GM12864 (cell line): ENCODE data around the gene ADM5.

Source experiments
- DNase-seq: peaks from one replicate; pipeline ENCODE4 v3.0.0-alpha.2; 2011; ENCODE audit warnings: low read depth
- H3K4me3 ChIP-seq: 2 replicates; pipeline ENCODE4 v1.5.1; 2011; ENCODE audit warnings: mild to moderate bottlenecking, low read depth, low read length, control low read depth
- TF ChIP-seq, protein P1 (sequence below): IDR thresholded peaks from 2 replicates; pipeline ENCODE4 v1.5.1; 2011; ENCODE audit warnings: low read depth, mild to moderate bottlenecking, moderate library complexity, low read length, control low read depth, inconsistent platforms; ENCODE audit errors: missing control alignments

Gene ADM5, protein sequence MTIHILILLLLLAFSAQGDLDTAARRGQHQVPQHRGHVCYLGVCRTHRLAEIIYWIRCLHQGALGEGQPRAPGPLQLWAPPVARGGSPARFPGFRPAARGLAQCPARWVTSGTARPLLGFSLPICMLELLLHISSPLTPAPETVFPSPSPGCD

DNA sequence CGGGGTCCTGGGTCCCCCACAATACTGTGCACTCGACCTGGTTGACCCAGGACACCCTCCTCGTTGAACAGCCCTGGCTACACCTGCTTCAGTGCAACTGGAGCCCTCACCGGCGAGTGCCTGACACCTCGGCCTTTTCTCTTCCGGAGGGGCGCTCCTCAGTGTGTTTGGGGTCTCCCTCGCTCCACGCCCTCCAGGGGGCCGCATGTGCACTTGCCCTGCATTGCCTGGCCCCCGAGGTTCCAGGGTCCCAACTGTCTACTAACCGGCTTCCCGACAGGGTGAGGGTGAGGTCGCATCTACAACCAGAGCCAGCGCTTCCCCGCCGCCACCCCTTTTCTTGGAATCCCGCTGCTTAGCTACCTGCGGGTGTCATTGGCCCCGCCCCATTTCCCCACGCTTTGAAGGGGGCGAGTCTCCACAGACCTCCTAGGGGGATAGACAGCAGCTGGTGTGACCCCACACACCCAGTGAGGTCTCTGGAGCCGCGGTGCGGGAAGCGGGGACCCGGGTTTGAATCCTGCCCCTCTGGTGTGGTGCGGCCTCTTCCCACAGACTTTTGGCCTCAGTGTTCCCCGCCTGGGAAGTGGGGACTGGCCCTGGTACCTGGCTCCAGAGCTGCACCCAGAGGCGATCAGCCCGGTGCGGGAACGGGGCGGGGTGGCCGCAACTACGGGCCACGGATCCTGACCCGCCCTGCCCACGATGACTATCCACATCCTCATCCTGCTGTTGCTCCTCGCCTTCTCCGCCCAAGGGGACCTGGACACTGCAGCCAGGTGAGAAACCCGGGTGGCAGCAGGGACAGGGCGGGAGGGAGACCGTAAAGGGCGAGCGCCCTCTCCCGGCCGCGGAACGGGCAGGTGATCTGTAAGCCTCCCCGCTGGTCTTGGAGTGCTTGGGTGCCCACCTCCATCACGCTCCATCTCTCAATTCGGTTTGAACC, at the start of gene ADM5:
Gene ADM5, plus strand, starts transcription at position 462 of the 946 bp plus-strand sequence. Its CDS starts 244 bp downstream, at position 706.
- TF ChIP-seq, protein P1, sequence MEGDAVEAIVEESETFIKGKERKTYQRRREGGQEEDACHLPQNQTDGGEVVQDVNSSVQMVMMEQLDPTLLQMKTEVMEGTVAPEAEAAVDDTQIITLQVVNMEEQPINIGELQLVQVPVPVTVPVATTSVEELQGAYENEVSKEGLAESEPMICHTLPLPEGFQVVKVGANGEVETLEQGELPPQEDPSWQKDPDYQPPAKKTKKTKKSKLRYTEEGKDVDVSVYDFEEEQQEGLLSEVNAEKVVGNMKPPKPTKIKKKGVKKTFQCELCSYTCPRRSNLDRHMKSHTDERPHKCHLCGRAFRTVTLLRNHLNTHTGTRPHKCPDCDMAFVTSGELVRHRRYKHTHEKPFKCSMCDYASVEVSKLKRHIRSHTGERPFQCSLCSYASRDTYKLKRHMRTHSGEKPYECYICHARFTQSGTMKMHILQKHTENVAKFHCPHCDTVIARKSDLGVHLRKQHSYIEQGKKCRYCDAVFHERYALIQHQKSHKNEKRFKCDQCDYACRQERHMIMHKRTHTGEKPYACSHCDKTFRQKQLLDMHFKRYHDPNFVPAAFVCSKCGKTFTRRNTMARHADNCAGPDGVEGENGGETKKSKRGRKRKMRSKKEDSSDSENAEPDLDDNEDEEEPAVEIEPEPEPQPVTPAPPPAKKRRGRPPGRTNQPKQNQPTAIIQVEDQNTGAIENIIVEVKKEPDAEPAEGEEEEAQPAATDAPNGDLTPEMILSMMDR = no peak
- no peak for DNase-seq
- H3K4me3 ChIP-seq = no peak within 1 kb of the TSS

DNA sequence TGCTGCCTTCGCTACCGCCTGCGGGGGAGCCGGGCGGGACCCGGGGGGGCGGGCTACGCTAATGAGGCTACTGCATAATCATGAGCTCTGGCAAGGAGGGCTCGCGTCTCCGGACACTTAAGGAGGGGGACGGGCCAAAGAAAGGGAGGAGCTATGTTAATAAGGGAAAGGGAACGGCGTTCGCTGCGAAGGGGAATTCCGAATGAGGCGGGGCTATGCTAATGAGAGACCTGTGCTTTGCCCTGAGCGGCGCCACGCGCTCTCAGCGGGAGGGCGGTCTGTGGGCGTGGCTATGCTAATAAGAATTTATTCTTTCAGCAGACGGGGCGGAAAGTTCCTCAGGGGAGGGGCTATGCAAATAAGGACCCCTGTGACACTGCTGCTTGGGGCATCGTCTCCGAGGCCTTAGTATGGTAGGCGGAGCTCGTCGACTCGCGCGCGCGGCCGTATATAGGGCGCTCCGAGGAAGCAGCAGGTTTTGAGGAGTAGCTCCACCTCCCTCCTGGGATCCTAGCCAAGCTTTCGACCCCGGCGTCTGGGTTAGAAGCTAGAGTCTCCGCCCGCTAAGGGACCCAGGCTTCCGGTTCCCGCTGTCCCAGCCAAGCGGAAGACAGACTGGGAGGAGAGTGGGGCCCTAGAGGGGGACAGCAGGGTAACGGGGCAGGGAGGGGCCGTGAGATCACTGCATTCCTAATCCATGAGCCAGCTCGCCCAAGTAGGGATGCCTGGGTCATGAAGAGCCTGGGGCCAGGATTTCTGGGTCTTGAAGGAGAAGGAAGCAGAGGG, 49.1 kb upstream of the ADM5 start, which contains the start of gene RRAS:
Gene RRAS, minus strand, starts transcription at position 31 of the 786 bp plus-strand sequence. CDS start 45 bp downstream, outside the sequence.
- peak within 1 kb of the TSS; percentile 63 for H3K4me3 ChIP-seq
- peak; percentile 99 for DNase-seq
- TF ChIP-seq, protein P1 = no peak

DNA sequence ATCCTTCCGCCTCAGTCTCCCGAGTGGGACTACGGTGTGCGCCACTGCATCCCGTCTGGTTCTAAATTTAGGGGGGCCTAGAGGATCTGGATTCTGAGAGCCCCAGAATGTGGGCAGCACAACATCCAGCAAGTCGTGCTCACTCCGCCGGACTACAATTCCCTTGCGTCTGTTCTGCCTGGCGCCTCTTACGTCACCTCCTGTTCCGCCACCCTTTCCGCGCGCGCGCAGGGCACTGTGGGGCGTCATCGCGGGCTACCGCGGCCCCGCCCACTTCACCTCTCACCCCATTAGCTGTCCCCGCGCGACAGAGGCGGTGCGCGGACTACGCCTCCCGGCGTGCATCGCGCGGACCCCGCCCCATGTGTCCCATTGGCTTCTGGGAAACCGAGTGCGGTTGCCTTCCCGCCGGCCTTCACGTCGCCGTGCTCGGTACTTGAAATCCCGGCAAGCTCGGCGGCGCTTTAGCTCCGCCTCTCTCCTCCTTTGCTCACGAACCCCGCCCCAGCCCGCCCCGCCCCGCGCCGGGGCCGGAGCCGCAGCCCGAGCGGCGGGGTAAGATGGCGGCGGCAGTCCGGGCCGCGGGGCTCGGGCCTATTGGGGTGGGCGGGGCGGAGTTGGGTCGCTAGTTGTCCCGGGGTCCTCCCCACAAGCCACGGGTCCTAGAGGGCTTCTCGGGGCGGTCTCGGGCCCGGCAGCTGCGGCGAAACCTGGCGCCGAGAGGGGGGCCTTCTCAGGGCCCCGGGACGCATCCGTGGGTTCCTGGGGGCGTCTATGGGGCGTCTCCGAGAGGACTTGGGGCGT, 47.5 kb upstream of the ADM5 start, which contains the start of gene SCAF1:
Gene SCAF1, plus strand, starts transcription at position 522 of the 804 bp plus-strand sequence. CDS start 2,818 bp downstream, outside the sequence.
- peak within 1 kb of the TSS; percentile 95 for H3K4me3 ChIP-seq
- TF ChIP-seq, protein P1 = no peak
- peak; percentile 98 for DNase-seq

DNA sequence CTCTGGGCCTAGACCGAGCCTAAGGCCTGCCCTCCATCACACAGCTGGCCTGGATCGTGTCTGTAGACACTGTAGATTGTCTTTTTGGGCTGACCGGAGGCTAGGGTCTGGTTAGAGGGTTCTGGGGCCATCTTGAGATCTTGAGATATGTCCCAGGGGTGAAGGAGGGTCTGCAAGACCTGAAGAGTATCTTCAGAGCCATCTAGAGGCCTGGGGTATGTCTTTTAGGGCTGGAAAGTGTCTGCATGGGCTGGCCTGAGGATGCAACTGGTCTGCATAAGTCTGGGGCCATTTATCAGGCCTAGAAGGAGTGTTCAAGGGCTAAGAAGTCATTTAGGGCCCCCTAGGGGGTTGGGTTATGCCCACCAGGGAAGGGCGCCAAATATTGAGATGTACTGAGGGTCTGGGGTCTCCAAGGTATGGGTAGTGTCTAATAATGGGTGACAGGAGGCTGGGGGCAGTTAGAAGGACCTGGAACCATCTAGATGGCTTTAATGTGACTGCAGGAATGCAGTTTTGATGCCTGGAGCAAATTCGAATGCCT, 46.8 kb upstream of the ADM5 start:
- DNase-seq = no peak
- TF ChIP-seq, protein P1 = no peak
- peak overlapping the region; percentile 95 for H3K4me3 ChIP-seq

DNA sequence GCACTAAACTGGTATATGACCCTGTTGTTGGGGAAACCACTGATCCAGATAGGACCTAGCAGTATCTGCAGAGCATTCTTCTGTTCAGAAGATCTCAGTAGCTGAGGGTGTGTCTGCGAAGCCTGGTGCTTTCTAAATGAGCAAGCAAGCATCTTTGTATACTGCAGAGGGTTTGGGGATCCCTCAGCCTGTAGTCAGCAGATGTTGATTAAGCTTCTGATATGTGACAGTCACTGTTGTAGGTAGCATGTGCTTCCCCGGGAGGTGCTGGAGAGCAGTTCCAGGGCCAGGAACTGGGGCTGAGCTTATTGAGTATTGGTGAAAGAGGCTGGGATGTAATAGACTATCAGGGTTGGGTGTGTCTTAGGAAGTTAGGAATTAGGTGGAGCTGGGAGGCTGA, 45.9 kb upstream of the ADM5 start:
- DNase-seq = no peak
- no peak overlapping the region; the same call in 1 of the 2 replicates for H3K4me3 ChIP-seq
- TF ChIP-seq, protein P1 = no peak

DNA sequence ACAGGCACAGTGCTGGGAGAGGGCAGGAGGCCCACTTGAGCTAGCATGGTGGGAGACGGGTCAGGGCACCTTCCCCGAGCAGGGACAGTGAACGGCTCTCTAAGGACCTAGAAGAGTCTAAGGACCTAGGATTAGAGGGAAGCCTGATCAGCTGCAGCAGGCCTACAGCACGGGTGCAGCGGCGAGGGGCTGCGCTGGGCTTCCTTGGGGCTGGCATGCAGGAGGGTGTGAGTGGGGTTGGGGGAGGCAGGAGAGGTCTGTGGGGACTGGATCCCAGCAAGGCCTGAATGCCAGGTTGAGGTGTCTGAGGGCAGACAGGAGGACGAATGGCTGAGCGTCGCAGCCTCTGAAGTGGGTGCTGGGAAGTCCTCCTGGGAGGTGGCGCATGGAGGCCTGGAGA, 43.8 kb upstream of the ADM5 start:
- H3K4me3 ChIP-seq = no peak overlapping the region
- no peak for DNase-seq
- TF ChIP-seq, protein P1 = no peak
